HUES64 (cell line): Measurements from ENCODE around the gene ZNF333.
"Not testable (repeated sequence)": the region's sequence is repeated elsewhere in the genome, so short reads cannot be mapped to it uniquely, and the experiment has no call there.

Experiments
- H3K27ac ChIP-seq: 2 replicates; pipeline ENCODE4 v1.7.0; 2013; ENCODE audit warnings: low read depth, low read length, inconsistent platforms
- H3K27me3 ChIP-seq: 2 replicates; pipeline ENCODE4 v1.6.1; 2013; ENCODE audit warnings: mild to moderate bottlenecking, low read length; ENCODE audit not compliant: insufficient read depth
- H3K36me3 ChIP-seq: 2 replicates; pipeline ENCODE4 v1.6.1; 2013; ENCODE audit warnings: mild to moderate bottlenecking, low read length; ENCODE audit not compliant: insufficient read depth
- H3K4me1 ChIP-seq: 2 replicates; pipeline ENCODE4 v1.6.1; 2013; ENCODE audit warnings: mild to moderate bottlenecking, low read length, moderate library complexity; ENCODE audit not compliant: insufficient read depth
- H3K4me3 ChIP-seq: 2 replicates; pipeline ENCODE4 v1.5.1; 2013; ENCODE audit warnings: mild to moderate bottlenecking, low read length, moderate library complexity
- H3K9ac ChIP-seq: 2 replicates; pipeline ENCODE4 v1.6.1; 2013; ENCODE audit warnings: mild to moderate bottlenecking, low read depth, low read length
- H3K9me3 ChIP-seq: 2 replicates; pipeline ENCODE4 v1.6.1; 2013; ENCODE audit warnings: low read depth, low read length; ENCODE audit not compliant: insufficient read depth
- WGBS: fragments of 150-250, 120-280 bp; methylation state at CpG from one replicate; pipeline ENCODE4 v1.1.7; 2013; ENCODE audit warnings: missing lambda C conversion rate; 5-methylcytosine and 5-hydroxymethylcytosine counted together

Gene ZNF333

DNA sequence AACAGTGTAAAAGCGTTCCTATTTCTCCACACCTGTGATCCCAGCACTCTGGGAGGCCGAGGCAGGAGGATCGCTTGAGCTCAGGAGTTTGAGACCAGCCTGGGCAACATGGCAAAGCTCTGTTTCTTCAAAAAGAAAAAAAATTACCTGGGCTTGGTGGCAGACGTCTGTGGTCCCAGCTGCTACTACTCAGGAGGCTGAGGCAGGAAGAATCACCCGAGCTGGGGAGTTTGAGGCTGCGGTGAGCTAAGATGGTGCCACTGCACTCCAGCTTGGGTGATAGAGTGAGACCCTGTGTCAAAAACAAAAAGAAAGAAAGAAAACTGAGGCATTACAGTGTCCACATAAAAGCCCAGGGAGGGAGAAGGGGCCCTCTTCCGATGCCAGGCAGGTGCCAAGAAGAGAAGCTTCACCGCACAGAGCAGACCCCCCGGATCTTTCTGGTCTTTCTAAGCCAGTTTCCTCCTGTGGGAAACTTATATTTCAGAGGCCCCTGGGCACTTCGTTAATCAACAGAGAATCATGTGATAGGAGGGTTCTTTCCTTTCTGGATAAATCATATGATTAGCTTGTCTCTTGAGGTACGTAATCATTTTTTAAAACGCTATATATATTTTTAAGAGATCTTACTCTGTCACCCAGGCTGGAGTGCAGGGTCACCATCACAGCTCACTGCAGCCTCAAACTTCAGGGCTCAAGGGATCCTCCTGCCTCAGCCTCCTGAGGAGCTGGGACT lies 88.4 kb downstream of the ZNF333 start, which contains the start of gene ADGRE2:
ADGRE2 (minus strand) TSS at position 451 of the 736 bp plus-strand sequence. CDS start 1,804 bp downstream, outside the sequence.
- H3K9ac ChIP-seq, H3K27me3 ChIP-seq, H3K4me1 ChIP-seq, H3K36me3 ChIP-seq, H3K27ac ChIP-seq, H3K4me3 ChIP-seq: not testable (repeated sequence)
- peaks cover 20% of the 10 kb centered on the region; the same call in 1 of the 2 replicates for H3K9me3 ChIP-seq
- WGBS, result 76% methylated on average over 10 of the region's 12 CpGs

DNA sequence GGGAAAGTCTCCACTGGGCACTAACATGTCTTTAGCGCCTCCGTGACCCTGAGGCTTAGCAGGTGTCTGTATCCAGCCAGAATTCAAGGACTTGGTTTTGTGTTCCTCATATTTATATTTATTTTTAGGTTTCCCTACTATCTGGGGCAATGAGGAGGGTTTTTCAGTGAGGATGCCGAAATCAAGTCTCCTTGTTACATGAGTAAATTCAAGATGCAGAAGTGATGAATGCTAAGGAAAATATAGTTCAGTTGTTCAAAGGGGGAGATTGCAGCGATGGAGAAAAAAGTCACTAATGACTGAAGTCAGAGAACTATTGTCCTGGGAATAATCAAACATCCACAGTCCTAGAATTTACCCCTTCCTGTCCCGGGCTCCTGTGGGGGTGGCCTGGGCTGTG lies 89.3 kb downstream of the ZNF333 start:
- Histone ChIP-seq H3K27ac (no peak overlapping the region), H3K9me3 (peaks cover 20% of the 10 kb centered on the region; the same call in 1 of the 2 replicates), H3K9ac (no peak overlapping the region), H3K4me1 (no peaks in the 10 kb centered on the region), H3K36me3 (no peaks in the 10 kb centered on the region), H3K4me3 (no peak overlapping the region), H3K27me3 (peaks cover 5% of the 10 kb centered on the region)
- 80% methylated on average over 4 of the region's 5 CpGs for WGBS

GRCh38 chr19:14780622-14781225 lies 90.9 kb downstream of the ZNF333 start:
- H3K9me3 ChIP-seq, result peaks cover 21% of the 10 kb centered on the region; the same call in 1 of the 2 replicates
- H3K9ac ChIP-seq, H3K4me3 ChIP-seq, H3K36me3 ChIP-seq, H3K27me3 ChIP-seq, H3K27ac ChIP-seq, H3K4me1 ChIP-seq: not testable (repeated sequence)
- 88% methylated on average over 7 of the region's 14 CpGs for WGBS

- not testable (repeated sequence) for H3K4me1 ChIP-seq, H3K4me3 ChIP-seq, H3K27me3 ChIP-seq, H3K27ac ChIP-seq, H3K36me3 ChIP-seq, H3K9ac ChIP-seq
- 88% methylated on average over 14 of the region's 17 CpGs for WGBS
- H3K9me3 ChIP-seq, result peaks cover 22% of the 10 kb centered on the region; the same call in 1 of the 2 replicates
These were observed 92.1 kb downstream of the ZNF333 start for GRCh38 chr19:14781713-14782536.

GRCh38 chr19:14782626-14783409 lies 93.0 kb downstream of the ZNF333 start:
- Histone ChIP-seq H3K27ac (no peak overlapping the region), H3K9me3 (peaks cover 26% of the 10 kb centered on the region; the same call in 1 of the 2 replicates), H3K4me1 (no peaks in the 10 kb centered on the region), H3K4me3 (no peak overlapping the region), H3K27me3 (no peaks in the 10 kb centered on the region), H3K9ac (no peak overlapping the region), H3K36me3 (no peaks in the 10 kb centered on the region)
- WGBS, result 89% methylated on average over 16 of the region's 16 CpGs
